GM23338 (cell line): ENCODE measurements around the gene IL20RB. TPM values are rescaled to one million over a fixed set of nuclear protein-coding genes. Genes with fewer than 3 reads are reported as not detected.

Experiments used
- ATAC-seq: fragments of 200-7000 bp; cut with Tn5 transposase; 3 replicates; pipeline ENCODE4 v1.9.1; 2020
- DNase-seq: peaks from one replicate; pipeline ENCODE4 v3.0.0-alpha.2; 2015; ENCODE audit warnings: low spot score
- H2AFZ ChIP-seq: fragments of 200-600 bp; sonication (generic); 2 replicates; pipeline ENCODE4 v1.8.0; 2016; ENCODE audit warnings: antibody characterized with exemption, mild to moderate bottlenecking, moderate library complexity
- H3F3A ChIP-seq: fragments of 200-600 bp; sonication (generic); replicated peaks from 2 replicates; pipeline ENCODE4 v1.8.0; 2017; ENCODE audit warnings: antibody characterized with exemption, mixed run types, low read depth
- H3K27ac ChIP-seq: fragments of 200-600 bp; sonication (generic); 2 replicates; pipeline ENCODE4 v1.6.1; 2016; ENCODE audit warnings: low read depth
- H3K27me3 ChIP-seq: fragments of 200-600 bp; sonication (generic); 2 replicates; pipeline ENCODE4 v1.8.0; 2016; ENCODE audit warnings: mild to moderate bottlenecking, mixed run types, moderate library complexity; ENCODE audit not compliant: insufficient read depth
- H3K36me3 ChIP-seq: fragments of 200-600 bp; sonication (generic); 2 replicates; pipeline ENCODE4 v1.8.0; 2016; ENCODE audit warnings: mild to moderate bottlenecking; ENCODE audit not compliant: insufficient read depth
- H3K4me1 ChIP-seq: fragments of 200-600 bp; sonication (generic); 2 replicates; pipeline ENCODE4 v1.8.0; 2016; ENCODE audit warnings: mild to moderate bottlenecking, moderate library complexity; ENCODE audit not compliant: insufficient read depth
- H3K4me2 ChIP-seq: fragments of 200-600 bp; sonication (generic); 2 replicates; pipeline ENCODE4 v1.7.1; 2017; ENCODE audit warnings: mixed run types
- H3K4me3 ChIP-seq: fragments of 200-600 bp; sonication (generic); 2 replicates; pipeline ENCODE4 v1.6.1; 2016; ENCODE audit warnings: mixed run types
- H3K79me2 ChIP-seq: fragments of 200-600 bp; sonication (generic); replicated peaks from 2 replicates; pipeline ENCODE4 v1.8.0; 2017; ENCODE audit warnings: mild to moderate bottlenecking; ENCODE audit not compliant: insufficient read depth
- H3K9me2 ChIP-seq: fragments of 200-600 bp; sonication (generic); 2 replicates; pipeline ENCODE4 v1.8.0; 2017; ENCODE audit not compliant: insufficient read depth
- H4K20me1 ChIP-seq: fragments of 200-600 bp; sonication (generic); replicated peaks from 2 replicates; pipeline ENCODE4 v1.8.0; 2017; ENCODE audit warnings: mild to moderate bottlenecking; ENCODE audit not compliant: insufficient read depth
- H3K27ac Mint-ChIP-seq: 2 replicates; pipeline ENCODE4 v1.8.0; 2020; ENCODE audit warnings: inconsistent platforms, mild to moderate bottlenecking, moderate library complexity, mixed read lengths
- H3K27me3 Mint-ChIP-seq: 3 replicates; pipeline ENCODE4 v1.8.0; 2022; ENCODE audit warnings: low read depth, mild to moderate bottlenecking, moderate library complexity, mixed read lengths, inconsistent platforms; ENCODE audit not compliant: insufficient read depth, poor library complexity
- H3K36me3 Mint-ChIP-seq: 3 replicates; pipeline ENCODE4 v1.8.0; 2021; ENCODE audit warnings: low read depth, mild to moderate bottlenecking, inconsistent platforms, moderate library complexity, mixed read lengths
- H3K4me1 Mint-ChIP-seq: 3 replicates; pipeline ENCODE4 v1.8.0; 2020; ENCODE audit warnings: mild to moderate bottlenecking, inconsistent platforms, mixed read lengths
- H3K4me3 Mint-ChIP-seq: 3 replicates; pipeline ENCODE4 v1.8.0; 2021; ENCODE audit warnings: moderate library complexity, mild to moderate bottlenecking, inconsistent platforms, mixed read lengths
- H3K9me3 Mint-ChIP-seq: 3 replicates; pipeline ENCODE4 v1.8.0; 2020; ENCODE audit warnings: moderate library complexity, mild to moderate bottlenecking, inconsistent platforms, mixed read lengths
- CREB1 ChIP-seq: fragments of 250-450 bp; sonication (Bioruptor Pico); IDR thresholded peaks from 2 replicates; pipeline ENCODE4 v1.5.0; 2020; ENCODE audit warnings: low read depth, mild to moderate bottlenecking, moderate library complexity
- EZH2 ChIP-seq: fragments of 200-600 bp; sonication (generic); IDR thresholded peaks from one replicate; pipeline ENCODE4 v1.8.0; 2017; ENCODE audit warnings: antibody characterized with exemption, mild to moderate bottlenecking, low read depth; ENCODE audit not compliant: unreplicated experiment
- EZH2phosphoT487 ChIP-seq: fragments of 200-600 bp; sonication (generic); IDR thresholded peaks from one replicate; pipeline ENCODE4 v1.8.1; 2018; ENCODE audit warnings: antibody characterized with exemption; ENCODE audit not compliant: unreplicated experiment
- NANOG ChIP-seq: IDR thresholded peaks from 2 replicates; pipeline ENCODE4 v1.6.1; 2016; ENCODE audit warnings: antibody characterized with exemption, borderline replicate concordance
- POLR2AphosphoS5 ChIP-seq: IDR thresholded peaks from 2 replicates; pipeline ENCODE4 v1.6.1; 2016; ENCODE audit warnings: antibody characterized with exemption, low read depth
- STAT1 ChIP-seq: IDR thresholded peaks from one replicate; pipeline ENCODE4 v1.6.1; 2016; ENCODE audit warnings: antibody characterized with exemption; ENCODE audit not compliant: unreplicated experiment
- ZNF114 ChIP-seq: fragments of 250-450 bp; sonication (Bioruptor Pico); IDR thresholded peaks from 2 replicates; pipeline ENCODE4 v1.5.0; 2020; ENCODE audit warnings: mild to moderate bottlenecking, moderate library complexity
- ZNF331 ChIP-seq: fragments of 250-450 bp; sonication (Bioruptor Pico); IDR thresholded peaks from 2 replicates; pipeline ENCODE4 v1.5.0; 2020; ENCODE audit warnings: low read depth, mild to moderate bottlenecking, moderate library complexity
- polyA plus RNA-seq: library from polyadenylated mRNA; unstranded; fragments of >200 nt; fragmentation: Nextera tagmentation; extraction: Ambion mirVana; gene quantifications from 2 replicates; pipeline ENCODE4 v1.2.1, GENCODE V29; 2016
- total RNA-seq: library from RNA; depleted of rRNA; stranded (reverse); fragments of >200 nt; shearing (Covaris generic); gene quantifications from 2 replicates; pipeline ENCODE4 v1.2.3, GENCODE V29; 2014
- TF ChIP-seq, protein P1 (sequence below): fragments of 250-450 bp; sonication (Bioruptor Pico); IDR thresholded peaks from 2 replicates; pipeline ENCODE4 v1.5.0; 2020; ENCODE audit warnings: mild to moderate bottlenecking, moderate library complexity
- TF ChIP-seq, protein P2 (sequence below), 2 experiments: fragments of 200-600 bp in 1 of 2; sonication (generic) in 1 of 2; conservative IDR thresholded peaks; 2 replicates each; pipeline versions ENCODE4 v1.5.1 to v1.6.1; 2016 to 2017; ENCODE audit warnings: antibody characterized with exemption in 2 of 2, low read depth in 2 of 2, mild to moderate bottlenecking in 2 of 2, moderate library complexity in 1 of 2
- TF ChIP-seq, protein P3 (sequence below): IDR thresholded peaks from one replicate; pipeline ENCODE4 v1.6.1; 2018; ENCODE audit warnings: antibody characterized with exemption; ENCODE audit not compliant: unreplicated experiment
- TF ChIP-seq, protein P4 (sequence below): IDR thresholded peaks from 2 replicates; pipeline ENCODE4 v1.6.1; 2016; ENCODE audit warnings: antibody characterized with exemption

Gene IL20RB
- total and polyA plus RNA-seq, 2 experiments from 2014 or later = 1.7 to 4.6 TPM

GRCh38 chr3:136959599-136959998 is 1.8 kb downstream of the IL20RB start:
- Mint-ChIP-seq H3K27ac (no peak overlapping the region), H3K36me3 (peaks cover 3% of the 10 kb centered on the region; the same call in 1 of the 3 replicates)
- 0 out of 2 replicates have a peak, but pooled peaks cover 6% of the 10 kb centered on the region for H3K4me1 ChIP-seq

More at GRCh38 chr3:136959599-136959998, 1.8 kb downstream of the IL20RB start:
- peaks cover 6% of the 10 kb centered on the region for H3K27me3 Mint-ChIP-seq
- H3K9me3 Mint-ChIP-seq = peaks cover 2% of the 10 kb centered on the region; the same call in 1 of the 3 replicates
- H3K4me1 Mint-ChIP-seq = peaks cover 33% of the 10 kb centered on the region
- ATAC-seq (no peak), DNase-seq (no peak)
- TF ChIP-seq EZH2 (no peak), POLR2AphosphoS5 (no peak), ZNF331 (CRISPR knock-in tag) (no peak), CREB1 (CRISPR knock-in tag) (no peak), ZNF114 (no peak), NANOG (no peak), EZH2phosphoT487 (no peak), STAT1 (no peak)
- TF ChIP-seq, protein P1, sequence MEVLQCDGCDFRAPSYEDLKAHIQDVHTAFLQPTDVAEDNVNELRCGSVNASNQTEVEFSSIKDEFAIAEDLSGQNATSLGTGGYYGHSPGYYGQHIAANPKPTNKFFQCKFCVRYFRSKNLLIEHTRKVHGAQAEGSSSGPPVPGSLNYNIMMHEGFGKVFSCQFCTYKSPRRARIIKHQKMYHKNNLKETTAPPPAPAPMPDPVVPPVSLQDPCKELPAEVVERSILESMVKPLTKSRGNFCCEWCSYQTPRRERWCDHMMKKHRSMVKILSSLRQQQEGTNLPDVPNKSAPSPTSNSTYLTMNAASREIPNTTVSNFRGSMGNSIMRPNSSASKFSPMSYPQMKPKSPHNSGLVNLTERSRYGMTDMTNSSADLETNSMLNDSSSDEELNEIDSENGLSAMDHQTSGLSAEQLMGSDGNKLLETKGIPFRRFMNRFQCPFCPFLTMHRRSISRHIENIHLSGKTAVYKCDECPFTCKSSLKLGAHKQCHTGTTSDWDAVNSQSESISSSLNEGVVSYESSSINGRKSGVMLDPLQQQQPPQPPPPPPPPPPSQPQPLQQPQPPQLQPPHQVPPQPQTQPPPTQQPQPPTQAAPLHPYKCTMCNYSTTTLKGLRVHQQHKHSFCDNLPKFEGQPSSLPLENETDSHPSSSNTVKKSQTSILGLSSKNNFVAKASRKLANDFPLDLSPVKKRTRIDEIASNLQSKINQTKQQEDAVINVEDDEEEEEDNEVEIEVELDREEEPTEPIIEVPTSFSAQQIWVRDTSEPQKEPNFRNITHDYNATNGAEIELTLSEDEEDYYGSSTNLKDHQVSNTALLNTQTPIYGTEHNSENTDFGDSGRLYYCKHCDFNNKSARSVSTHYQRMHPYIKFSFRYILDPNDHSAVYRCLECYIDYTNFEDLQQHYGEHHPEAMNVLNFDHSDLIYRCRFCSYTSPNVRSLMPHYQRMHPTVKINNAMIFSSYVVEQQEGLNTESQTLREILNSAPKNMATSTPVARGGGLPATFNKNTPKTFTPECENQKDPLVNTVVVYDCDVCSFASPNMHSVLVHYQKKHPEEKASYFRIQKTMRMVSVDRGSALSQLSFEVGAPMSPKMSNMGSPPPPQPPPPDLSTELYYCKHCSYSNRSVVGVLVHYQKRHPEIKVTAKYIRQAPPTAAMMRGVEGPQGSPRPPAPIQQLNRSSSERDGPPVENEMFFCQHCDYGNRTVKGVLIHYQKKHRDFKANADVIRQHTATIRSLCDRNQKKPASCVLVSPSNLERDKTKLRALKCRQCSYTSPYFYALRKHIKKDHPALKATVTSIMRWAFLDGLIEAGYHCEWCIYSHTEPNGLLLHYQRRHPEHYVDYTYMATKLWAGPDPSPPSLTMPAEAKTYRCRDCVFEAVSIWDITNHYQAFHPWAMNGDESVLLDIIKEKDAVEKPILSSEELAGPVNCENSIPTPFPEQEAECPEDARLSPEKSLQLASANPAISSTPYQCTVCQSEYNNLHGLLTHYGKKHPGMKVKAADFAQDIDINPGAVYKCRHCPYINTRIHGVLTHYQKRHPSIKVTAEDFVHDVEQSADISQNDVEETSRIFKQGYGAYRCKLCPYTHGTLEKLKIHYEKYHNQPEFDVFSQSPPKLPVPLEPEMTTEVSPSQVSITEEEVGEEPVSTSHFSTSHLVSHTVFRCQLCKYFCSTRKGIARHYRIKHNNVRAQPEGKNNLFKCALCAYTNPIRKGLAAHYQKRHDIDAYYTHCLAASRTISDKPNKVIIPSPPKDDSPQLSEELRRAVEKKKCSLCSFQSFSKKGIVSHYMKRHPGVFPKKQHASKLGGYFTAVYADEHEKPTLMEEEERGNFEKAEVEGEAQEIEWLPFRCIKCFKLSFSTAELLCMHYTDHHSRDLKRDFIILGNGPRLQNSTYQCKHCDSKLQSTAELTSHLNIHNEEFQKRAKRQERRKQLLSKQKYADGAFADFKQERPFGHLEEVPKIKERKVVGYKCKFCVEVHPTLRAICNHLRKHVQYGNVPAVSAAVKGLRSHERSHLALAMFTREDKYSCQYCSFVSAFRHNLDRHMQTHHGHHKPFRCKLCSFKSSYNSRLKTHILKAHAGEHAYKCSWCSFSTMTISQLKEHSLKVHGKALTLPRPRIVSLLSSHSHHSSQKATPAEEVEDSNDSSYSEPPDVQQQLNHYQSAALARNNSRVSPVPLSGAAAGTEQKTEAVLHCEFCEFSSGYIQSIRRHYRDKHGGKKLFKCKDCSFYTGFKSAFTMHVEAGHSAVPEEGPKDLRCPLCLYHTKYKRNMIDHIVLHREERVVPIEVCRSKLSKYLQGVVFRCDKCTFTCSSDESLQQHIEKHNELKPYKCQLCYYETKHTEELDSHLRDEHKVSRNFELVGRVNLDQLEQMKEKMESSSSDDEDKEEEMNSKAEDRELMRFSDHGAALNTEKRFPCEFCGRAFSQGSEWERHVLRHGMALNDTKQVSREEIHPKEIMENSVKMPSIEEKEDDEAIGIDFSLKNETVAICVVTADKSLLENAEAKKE = no peak
- TF ChIP-seq, protein P2, sequence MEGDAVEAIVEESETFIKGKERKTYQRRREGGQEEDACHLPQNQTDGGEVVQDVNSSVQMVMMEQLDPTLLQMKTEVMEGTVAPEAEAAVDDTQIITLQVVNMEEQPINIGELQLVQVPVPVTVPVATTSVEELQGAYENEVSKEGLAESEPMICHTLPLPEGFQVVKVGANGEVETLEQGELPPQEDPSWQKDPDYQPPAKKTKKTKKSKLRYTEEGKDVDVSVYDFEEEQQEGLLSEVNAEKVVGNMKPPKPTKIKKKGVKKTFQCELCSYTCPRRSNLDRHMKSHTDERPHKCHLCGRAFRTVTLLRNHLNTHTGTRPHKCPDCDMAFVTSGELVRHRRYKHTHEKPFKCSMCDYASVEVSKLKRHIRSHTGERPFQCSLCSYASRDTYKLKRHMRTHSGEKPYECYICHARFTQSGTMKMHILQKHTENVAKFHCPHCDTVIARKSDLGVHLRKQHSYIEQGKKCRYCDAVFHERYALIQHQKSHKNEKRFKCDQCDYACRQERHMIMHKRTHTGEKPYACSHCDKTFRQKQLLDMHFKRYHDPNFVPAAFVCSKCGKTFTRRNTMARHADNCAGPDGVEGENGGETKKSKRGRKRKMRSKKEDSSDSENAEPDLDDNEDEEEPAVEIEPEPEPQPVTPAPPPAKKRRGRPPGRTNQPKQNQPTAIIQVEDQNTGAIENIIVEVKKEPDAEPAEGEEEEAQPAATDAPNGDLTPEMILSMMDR (conservative IDR thresholded peaks at IDR 0.05; ENCODE audit: low read depth in 2 of 2) = no peak
- TF ChIP-seq, protein P3, sequence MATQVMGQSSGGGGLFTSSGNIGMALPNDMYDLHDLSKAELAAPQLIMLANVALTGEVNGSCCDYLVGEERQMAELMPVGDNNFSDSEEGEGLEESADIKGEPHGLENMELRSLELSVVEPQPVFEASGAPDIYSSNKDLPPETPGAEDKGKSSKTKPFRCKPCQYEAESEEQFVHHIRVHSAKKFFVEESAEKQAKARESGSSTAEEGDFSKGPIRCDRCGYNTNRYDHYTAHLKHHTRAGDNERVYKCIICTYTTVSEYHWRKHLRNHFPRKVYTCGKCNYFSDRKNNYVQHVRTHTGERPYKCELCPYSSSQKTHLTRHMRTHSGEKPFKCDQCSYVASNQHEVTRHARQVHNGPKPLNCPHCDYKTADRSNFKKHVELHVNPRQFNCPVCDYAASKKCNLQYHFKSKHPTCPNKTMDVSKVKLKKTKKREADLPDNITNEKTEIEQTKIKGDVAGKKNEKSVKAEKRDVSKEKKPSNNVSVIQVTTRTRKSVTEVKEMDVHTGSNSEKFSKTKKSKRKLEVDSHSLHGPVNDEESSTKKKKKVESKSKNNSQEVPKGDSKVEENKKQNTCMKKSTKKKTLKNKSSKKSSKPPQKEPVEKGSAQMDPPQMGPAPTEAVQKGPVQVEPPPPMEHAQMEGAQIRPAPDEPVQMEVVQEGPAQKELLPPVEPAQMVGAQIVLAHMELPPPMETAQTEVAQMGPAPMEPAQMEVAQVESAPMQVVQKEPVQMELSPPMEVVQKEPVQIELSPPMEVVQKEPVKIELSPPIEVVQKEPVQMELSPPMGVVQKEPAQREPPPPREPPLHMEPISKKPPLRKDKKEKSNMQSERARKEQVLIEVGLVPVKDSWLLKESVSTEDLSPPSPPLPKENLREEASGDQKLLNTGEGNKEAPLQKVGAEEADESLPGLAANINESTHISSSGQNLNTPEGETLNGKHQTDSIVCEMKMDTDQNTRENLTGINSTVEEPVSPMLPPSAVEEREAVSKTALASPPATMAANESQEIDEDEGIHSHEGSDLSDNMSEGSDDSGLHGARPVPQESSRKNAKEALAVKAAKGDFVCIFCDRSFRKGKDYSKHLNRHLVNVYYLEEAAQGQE = no peak
- TF ChIP-seq, protein P4, sequence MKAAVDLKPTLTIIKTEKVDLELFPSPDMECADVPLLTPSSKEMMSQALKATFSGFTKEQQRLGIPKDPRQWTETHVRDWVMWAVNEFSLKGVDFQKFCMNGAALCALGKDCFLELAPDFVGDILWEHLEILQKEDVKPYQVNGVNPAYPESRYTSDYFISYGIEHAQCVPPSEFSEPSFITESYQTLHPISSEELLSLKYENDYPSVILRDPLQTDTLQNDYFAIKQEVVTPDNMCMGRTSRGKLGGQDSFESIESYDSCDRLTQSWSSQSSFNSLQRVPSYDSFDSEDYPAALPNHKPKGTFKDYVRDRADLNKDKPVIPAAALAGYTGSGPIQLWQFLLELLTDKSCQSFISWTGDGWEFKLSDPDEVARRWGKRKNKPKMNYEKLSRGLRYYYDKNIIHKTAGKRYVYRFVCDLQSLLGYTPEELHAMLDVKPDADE = no peak
- no peak overlapping the region for H3K4me3 Mint-ChIP-seq
- H3K36me3 ChIP-seq = no peaks in the 10 kb centered on the region
- no peak overlapping the region for H3K27ac ChIP-seq
- H3K79me2 ChIP-seq = no peaks in the 10 kb centered on the region
- no peak overlapping the region for H3K4me3 ChIP-seq
- no peaks in the 10 kb centered on the region for H3K9me2 ChIP-seq
- H3F3A ChIP-seq = no peaks in the 10 kb centered on the region
- no peaks in the 10 kb centered on the region for H3K27me3 ChIP-seq
- no peak overlapping the region for H2AFZ ChIP-seq
- H3K4me2 ChIP-seq = no peak overlapping the region
- no peaks in the 10 kb centered on the region for H4K20me1 ChIP-seq
